GF-D8 (cell line): ENCODE data around the gene TNK1.
A peak's percentile ranks its signal among the peaks of the same experiment; 100 is the strongest.

Source experiments
- DNase-seq: peaks from one replicate; lab custom pipeline; 2025; lab: John Stamatoyannopoulos, UW

TNK1 gene

DNA sequence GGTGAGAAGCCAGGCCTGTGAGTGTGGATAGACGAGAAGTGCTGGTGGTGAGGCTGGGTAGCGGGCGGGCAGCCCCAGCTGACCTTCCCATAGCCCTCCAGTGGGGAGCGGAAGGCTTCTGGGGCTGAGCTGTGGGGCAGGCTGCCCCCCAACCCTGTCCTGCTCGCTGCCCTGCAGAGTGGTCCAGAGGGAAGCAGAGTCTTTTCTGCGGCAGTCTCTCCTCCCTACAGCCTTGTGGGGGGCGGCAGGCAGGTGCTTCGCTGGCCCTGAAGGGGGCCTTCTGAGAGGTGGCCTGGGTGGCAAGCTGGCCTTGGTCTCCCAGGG lies 30.5 kb downstream of the TNK1 start:
- no peak for DNase-seq

DNA sequence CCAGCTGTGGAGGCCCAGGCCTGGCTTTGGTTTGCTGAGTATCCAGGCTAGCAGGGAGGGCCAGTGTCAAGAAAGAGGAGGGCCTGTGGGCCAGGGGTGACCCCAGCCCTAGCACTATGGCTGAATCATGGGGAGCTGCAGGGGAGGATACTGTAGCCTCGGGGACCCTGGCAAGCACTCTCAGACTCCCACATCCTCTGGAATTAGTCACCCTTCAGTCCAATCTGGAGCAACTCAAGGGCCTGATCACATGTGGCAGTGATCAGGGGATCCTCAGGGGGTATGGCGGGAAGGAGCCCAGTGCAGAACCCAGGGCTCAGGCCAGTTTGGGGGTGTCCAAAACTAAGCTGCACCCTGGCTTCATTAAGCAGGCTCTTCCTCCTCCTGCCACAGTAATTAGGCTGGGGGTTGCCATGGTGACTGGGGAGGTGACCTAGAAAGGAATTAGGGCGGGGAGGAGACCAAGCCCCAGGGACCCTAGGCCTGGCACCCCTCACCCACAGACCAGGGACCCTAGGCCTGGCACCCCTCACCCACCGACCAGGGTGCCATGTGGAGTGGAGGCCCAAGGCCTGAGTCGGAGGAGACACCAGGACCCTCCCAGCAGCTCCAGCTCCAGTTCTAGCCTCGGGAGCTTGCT lies 32.6 kb downstream of the TNK1 start:
- no peak for DNase-seq

DNA sequence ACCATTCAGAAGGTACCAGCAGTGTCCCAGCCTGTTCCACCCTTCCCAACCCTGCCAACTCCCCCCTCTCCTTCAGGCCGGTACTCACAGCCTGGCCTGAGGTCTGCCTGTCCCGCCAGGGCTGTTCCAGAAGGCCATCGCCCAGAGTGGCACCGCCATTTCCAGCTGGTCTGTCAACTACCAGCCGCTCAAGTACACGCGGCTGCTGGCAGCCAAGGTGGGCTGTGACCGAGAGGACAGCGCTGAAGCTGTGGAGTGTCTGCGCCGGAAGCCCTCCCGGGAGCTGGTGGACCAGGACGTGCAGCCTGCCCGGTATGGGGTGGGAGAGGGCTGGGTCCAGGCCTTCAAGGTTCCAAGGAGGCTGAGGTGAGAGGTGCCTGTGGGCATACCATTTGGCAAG lies 33.9 kb downstream of the TNK1 start:
- DNase-seq = no peak

DNA sequence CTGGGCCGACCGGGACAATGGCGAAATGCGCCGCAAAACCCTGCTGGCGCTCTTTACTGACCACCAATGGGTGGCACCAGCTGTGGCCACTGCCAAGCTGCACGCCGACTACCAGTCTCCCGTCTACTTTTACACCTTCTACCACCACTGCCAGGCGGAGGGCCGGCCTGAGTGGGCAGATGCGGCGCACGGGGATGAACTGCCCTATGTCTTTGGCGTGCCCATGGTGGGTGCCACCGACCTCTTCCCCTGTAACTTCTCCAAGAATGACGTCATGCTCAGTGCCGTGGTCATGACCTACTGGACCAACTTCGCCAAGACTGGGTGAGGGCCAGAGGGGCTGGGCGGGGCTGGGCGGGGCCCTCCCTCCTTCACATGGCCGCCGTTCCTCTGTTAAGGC lies 34.9 kb downstream of the TNK1 start:
- no peak for DNase-seq

DNA sequence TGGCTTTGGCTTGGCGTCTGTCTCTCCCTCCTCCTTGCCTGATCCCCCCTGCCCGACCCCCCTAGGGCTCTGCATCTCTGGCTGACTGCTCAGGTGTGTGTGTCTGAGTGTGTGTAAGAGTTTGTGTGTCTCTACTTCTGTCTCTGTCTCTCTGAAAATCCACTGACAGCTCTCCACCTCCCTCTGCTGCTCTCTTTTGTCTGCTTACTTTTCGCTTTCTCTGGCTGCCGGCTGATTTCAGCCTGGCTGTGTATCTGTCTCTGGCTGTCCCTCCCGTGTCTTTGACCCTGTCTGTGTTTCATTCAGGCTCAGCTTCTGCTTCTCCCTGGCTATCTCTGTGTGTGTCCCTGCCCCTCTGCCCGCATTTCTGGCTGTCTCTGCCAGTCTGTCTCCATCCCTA lies 35.4 kb downstream of the TNK1 start:
- no peak for DNase-seq

DNA sequence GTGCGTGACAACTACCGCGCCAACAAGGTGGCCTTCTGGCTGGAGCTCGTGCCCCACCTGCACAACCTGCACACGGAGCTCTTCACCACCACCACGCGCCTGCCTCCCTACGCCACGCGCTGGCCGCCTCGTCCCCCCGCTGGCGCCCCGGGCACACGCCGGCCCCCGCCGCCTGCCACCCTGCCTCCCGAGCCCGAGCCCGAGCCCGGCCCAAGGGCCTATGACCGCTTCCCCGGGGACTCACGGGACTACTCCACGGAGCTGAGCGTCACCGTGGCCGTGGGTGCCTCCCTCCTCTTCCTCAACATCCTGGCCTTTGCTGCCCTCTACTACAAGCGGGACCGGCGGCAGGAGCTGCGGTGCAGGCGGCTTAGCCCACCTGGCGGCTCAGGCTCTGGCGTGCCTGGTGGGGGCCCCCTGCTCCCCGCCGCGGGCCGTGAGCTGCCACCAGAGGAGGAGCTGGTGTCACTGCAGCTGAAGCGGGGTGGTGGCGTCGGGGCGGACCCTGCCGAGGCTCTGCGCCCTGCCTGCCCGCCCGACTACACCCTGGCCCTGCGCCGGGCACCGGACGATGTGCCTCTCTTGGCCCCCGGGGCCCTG lies 36.3 kb downstream of the TNK1 start:
- no peak for DNase-seq

DNA sequence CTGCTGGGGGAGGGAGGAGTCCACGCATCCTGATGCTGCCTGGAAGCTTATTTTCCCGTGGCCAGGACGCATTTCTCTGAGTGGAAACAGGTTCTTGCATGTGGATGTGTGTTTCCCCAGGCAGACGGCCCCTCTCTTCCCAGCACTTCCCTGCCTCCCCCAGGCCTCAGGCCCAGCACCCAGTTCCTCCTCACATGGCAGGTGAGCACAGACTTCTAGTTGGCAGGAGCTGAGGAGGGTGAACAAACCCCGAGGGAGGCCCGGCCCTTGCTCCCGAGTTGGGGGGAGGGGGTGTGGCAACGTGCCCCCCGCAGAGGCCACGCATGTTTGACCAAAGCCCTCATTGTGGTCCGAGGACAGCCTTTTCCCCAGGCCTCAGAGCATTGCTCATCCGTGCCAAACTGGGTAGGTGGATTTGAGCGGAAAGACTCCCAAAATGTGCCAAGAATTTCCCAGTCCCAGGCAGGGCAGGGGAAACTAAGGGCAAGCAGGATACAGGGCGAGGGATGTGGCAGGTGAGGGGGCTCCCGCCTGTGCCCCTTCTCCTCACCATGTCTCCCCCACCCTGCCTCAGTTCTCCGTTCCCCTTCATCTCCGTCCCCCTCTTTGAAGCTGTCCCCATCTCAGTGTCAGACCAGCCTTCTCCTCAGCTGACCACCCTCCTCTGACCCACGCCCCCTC lies 37.7 kb downstream of the TNK1 start:
- DNase-seq = no peak

DNA sequence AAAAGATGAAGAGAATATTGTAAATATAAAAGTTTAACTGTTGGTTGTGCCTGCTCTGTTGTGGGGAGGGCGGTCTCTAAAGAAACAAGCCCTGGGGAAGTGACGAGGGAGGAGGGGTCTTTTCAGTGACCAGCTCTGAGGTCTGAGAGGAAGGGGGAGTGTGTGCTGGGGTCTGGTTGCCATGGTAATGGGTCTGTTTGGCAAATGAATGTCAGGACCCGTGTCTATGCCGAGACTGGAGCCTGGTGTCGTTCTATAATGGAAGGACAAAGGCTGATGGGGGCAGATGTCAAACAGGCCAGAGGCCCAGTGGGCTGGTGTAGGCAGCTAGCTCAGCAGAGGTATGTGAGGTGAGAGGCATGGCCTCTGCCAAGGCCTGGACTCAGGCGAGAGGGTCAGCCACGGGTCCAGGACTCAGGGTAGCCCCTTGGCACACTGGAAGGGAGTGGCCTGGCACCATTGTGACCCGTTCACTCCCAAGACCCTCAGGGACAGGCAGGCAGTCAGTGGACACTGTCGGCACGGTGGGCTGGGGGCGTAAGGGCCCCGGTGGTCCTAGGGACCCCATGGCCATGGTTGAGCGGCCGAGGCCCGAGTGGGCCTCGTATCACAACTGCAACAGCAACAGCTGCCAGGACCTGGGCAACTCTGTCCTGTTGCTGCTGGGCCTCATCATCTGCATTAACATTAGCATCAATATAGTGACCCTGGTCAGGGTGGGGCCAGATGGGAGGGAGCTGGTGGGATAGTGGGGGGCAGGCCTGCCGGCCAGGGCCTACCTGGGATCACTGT lies 39.1 kb downstream of the TNK1 start, which contains the start of gene SPEM1:
TSS of gene SPEM1 (plus strand) at position 506 of the 792 bp plus-strand sequence. CDS start at position 567, 61 bp downstream.
- no peak for DNase-seq

DNA sequence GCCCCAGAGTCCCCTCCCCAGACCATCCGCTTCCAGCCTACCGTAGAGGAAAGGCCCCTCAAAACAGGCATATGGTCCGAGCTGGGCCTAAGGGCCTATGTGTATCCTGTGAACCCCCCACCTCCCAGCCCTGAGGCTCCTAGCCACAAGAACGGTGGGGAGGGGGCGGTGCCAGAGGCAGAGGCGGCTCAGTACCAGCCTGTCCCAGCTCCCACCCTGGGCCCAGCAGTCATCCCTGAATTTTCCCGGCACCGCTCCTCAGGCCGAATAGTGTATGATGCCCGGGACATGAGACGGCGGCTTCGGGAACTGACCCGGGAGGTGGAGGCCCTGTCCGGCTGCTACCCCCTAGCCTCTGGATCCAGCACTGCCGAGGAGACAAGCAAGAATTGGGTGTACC lies 40.3 kb downstream of the TNK1 start:
- no peak for DNase-seq

DNA sequence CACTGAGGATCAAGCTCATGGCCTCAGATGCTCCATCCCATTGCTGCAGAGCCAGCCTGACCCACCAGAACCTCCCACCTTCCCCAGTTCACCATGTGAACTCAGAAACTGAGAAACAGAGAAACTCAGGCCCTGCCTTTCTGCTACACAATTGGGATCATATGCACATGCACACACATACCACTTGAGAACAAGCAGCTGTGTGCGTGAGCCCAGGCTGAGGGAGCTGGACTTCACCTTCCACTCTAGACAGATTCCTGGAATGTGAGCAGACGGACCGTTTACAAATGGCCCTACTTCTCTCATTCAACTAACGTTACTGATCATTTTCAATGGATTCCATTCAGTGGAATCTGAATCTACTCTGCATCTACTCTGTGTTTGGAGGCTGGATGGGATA lies 42.8 kb downstream of the TNK1 start:
- DNase-seq = no peak

DNA sequence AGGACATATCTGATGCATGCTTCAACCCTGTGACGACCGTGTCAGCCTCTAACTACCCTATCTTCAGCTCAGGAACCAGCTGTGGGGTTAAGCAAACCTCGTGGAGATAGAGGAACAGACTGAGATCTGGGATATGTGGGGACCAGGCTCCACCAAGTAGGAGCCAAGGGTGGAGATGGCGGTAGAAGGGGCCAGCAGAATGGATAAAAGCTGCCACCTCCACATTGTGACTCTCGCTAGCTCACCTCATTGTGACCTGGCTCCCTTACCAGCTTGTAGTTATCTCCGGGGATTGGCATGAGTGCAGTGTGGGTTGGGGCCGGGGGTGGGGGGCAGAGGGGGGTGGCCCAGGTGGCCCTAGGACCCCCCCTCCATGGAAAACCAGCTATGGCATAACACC lies 44.4 kb downstream of the TNK1 start, which contains the start of gene SPEM2:
TSS of gene SPEM2 (plus strand) at position 301 of the 400 bp plus-strand sequence. CDS start at position 374, 73 bp downstream.
- no peak for DNase-seq

DNA sequence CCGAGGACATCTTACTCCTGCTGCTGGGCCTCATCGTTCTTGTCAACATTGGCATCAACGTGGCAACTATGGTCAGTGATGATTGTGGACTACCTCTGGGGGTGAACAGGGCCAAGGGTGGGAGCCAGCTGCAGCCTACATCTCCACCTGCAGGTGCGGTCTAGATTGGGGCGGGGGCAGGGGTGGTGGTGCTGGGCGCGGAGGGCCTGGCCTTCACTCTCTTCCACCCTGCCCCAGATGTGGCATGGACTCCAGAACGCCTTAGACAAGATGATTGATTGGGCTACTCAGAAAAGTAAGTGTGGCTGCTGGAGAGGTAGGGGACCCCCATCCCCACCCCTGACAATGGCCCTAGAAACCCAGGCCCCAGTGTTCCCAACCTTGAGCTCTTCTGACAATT lies 44.9 kb downstream of the TNK1 start:
- DNase-seq = no peak

DNA sequence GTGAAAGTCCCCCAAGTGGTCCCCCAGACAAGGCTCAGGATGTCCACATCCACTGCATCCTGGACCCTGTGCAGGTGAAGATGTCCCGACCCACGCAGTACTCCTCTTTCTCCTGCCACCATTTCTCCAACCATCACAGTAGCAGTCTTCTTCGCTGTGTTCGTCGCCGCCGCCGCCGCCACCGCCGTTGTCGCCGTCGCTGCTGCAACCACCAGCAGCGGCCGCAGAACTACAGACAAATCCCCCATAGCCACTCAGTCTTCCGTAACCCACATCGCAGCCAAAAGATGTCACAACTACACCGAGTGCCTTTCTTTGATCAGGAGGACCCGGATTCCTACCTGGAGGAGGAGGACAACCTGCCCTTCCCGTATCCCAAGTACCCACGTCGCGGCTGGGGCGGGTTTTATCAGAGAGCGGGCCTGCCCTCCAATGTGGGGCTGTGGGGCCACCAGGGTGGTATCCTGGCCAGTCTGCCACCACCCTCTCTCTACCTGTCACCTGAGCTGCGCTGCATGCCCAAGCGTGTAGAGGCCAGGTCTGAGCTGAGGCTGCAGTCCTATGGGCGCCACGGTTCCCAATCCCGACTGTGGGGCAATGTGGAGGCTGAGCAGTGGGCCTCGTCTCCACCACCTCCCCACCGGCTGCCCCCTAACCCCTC lies 45.4 kb downstream of the TNK1 start:
- DNase-seq = no peak

DNA sequence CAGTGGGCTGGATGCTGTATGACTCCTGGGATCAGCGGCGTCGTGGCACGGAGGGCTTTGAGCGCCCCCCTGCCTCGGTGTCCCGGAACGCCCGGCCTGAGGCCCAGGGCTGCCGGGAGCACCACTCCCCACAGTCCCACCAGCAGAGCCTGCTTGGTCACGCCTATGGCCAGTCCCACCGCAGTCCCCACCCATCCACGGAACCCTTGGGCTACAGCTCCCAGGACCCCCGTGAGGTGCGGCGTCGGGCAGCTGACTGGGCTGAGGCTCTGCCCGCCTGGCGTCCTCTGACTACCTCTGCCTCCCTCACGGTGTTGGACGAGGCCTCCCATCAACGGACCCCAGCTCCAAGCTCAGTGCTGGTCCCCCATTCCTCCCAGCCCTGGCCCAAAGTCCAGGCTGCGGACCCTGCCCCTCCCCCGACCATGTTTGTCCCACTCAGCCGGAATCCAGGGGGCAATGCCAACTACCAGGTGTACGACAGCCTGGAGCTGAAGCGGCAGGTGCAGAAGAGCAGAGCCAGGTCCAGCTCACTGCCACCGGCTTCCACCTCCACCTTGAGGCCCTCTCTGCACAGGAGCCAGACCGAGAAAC lies 46.1 kb downstream of the TNK1 start:
- DNase-seq = no peak

DNA sequence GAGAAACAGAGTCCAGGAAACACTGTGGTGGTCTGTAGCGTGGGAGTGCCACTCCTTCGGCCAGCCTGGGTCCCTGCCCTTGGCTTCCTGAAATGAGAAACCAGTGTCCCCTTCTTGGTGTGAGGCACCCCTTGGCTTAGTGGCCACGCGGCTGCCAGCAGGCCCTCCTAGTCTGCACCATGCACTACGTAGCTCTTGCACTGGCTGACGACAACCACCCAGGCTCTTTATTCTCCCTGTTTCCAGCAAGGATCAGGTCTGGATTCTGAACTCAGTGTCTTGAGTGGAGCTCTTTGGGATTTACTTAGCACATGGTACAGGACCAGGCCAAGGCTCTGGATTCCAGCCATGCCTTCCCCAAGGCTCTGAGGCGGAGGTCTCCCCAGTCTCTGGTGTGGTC lies 46.7 kb downstream of the TNK1 start:
- no peak for DNase-seq

DNA sequence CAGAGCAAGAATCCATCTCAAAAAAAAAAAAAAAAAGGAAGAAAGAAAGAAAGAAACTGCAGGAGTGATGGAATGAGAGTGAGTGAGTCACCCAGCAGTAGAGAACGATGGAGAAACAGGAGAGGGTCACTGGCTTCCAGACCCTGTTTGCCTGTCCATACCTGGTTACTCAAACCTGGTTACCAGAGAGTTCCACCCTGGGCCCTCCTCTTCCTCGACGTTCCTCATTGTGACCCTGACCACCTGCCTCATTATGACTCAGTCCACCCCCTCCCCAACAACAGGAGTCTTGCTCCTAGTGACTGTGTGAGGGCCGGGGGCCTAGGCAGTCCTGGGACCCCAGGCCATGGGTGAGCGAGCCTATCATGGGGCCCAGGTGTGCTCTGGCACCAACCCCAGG lies 47.7 kb downstream of the TNK1 start, which contains the start of gene SPEM3:
TSS of gene SPEM3 (plus strand) at position 301 of the 400 bp plus-strand sequence. CDS start at position 347, 46 bp downstream.
- no peak for DNase-seq

DNA sequence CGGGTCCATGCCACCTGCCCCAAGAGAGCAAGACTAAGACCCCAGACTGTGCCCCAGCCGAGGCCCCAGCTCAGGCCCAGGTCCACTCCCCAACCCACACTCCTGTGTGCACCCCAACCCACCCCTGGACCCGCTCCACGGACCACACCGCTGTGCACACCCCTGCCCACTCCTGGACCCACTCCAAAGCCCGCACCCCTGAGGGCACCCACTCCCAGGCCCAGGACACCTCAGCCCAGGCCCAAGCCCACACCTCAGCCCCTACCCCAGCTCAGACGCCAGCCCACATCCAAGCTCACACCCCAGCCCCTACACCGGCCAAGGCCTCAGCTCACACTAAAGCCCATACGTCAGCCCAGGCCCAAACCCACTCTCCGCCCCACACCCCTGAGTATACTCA lies 48.8 kb downstream of the TNK1 start:
- DNase-seq = no peak

DNA sequence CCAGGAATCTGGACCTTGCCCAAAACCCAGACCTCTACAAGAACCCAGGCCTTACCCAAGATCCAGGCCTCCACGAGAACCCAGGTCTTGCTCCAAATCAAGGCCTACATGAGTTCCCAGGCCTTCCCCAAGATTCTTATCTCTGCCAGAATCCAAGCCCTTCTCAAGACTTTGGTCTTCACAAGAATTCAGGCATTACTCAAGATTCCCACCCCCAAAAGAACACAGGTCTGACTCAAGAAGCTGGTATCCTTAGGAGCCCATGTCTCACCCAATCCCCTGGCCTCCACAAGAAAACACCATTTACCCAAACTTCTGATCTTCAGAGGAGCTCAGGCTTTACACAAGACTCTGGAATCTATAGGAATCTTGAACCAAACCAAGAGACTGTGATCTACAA lies 50.3 kb downstream of the TNK1 start:
- no peak for DNase-seq

DNA sequence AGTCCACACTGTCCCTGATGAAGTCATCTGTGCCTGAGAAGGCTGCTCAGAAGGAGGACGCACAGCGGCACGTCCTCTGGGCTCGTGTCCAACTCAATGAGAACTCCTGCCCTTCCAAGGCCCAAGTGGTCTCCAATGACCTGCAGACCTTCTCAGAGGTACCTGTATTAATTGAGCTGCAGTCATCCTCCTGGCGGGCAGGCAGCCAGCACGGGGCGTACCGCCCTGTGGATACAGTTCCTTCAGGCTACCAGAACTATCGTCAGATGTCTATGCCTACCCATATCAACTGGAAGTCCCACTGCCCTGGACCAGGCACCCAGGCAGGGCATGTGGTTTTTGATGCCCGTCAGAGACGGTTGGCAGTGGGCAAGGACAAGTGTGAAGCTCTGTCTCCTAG lies 51.4 kb downstream of the TNK1 start:
- no peak for DNase-seq

DNA sequence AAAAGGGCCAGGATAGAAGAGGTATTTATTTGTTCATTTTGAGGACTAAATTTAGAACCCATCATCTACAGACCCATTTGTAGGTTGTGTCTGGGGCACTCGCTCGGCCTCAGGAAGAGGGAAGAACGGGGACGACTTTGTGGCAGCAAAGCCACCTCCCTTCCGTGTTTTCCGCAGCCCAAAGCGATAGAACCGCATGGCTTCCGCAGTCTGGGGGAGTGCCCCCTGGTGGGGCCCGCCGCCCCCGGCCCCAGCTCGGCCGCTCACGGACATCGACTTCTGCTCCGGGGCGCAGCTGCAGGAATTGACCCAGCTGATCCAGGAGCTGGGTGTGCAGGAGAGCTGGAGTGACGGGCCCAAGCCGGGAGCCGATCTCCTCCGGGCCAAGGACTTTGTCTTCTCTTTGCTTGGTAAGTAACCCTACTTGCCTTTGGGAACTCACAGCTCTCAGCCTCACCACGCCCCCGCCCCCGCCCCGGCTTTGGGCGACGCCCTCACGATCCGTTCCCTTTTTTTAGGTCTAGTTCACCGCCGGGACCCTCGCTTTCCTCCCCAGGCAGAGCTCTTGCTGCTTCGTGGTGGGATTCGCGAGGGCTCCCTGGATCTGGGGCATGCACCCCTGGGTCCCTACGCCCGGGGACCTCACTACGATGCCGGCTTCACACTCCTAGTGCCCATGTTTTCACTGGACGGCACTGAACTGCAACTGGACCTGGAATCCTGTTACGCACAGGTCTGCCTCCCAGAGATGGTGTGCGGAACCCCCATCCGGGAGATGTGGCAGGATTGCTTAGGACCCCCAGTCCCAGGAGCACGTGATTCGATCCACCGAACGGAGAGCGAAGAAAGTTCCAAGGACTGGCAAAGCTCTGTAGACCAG lies 55.0 kb downstream of the TNK1 start:
- DNase-seq = peak; percentile 46
